GM18868 (cell line): ENCODE data around the gene ATP1A3.
"Not testable (repeated sequence)": the region's sequence is repeated elsewhere in the genome, so short reads cannot be mapped to it uniquely, and the experiment has no call there.

ENCODE experiments used
- ATAC-seq: cut with Tn5 transposase; IDR thresholded peaks from one replicate; pipeline ENCODE4 v1.9.1; 2021; ENCODE audit warnings: mild to moderate bottlenecking, moderate library complexity; ENCODE audit not compliant: unreplicated experiment

ATP1A3 gene

GRCh38 chr19:41955521-41955920, 38.5 kb downstream of the ATP1A3 start:
- ATAC-seq = no peak

DNA sequence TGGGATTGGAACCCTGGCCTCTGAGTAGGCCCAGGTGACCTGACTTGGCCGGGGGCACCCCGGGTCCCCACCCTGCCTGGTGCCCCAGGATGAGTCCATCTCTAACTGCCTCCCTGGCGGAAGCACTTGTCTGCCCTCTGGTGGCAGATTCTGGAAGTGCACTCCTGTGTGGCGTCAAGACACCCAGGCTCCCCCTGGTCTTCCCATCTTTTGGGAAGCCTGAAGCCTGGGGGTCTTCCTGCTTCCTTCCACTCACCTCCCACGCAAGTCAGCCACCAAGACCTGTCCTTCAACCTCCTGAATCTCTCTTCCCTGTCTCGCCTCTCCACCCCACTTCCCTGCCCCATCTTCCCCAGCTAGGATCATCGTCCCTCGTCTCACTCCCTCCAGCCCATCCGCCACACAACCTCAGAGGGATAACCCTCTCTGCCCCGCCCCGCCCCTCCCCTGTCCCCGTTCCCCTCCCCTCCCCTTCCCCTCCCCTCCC, 42.3 kb downstream of the ATP1A3 start:
- ATAC-seq = no peak

DNA sequence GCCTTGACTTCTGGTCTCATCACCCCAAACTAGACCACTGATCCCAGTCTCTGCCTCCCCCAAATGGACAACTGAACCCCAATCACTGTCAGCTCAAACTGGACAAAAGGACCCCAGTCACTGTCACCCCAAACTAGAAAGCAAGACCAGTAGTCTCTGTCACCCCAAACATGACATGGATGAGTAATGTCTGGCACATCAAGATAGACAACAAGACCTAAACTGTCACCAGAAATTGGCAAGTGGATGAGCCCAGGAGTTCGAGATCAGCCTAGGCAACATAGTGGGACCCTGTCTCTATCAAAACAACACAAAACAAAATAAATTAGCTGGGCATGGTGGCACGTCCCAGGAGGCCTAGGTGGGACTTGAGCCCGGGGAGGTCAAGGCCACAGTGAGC, 46.9 kb downstream of the ATP1A3 start:
- no peak for ATAC-seq

- ATAC-seq = peak; percentile 65
Measured at GRCh38 chr19:41945135-41945766, 48.8 kb downstream of the ATP1A3 start.

- ATAC-seq = no peak
Measured at GRCh38 chr19:41944336-41944735, 49.7 kb downstream of the ATP1A3 start.

DNA sequence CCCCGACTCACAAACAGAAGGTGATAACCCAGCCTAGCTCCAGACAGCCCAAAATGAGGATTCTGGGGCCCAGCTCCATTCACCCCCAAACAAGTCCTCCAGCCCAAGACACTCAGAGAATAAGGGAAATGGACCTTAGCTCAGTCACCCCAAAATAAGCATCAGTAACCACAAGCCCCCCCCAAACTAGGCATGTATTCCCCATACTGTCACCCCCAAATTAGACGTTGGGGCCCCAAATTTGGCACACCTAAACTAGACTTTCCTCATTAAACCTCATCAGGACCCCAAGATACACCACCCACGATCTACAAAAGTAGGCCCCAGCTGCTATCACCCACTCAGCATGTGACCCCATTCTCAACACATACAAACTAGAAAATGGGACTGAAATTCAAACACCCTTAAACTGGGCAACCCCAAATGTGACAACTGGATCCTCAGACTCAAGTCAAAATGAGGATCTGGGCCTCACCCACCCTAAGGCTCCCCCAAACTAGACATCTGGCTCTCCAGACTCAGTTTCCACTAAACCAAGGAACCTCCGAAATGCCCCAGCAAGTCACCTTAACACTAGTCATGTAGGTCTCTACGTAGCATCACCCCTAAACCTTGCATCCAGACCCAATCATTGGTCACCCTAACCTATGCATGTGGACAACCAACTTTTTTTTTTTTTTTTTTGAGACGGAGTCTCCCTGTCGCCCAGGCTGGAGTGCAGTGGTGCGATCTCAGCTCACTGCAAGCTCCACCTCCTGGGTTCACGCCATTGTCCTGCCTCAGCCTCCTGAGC, 52.4 kb downstream of the ATP1A3 start:
- ATAC-seq = no peak

DNA sequence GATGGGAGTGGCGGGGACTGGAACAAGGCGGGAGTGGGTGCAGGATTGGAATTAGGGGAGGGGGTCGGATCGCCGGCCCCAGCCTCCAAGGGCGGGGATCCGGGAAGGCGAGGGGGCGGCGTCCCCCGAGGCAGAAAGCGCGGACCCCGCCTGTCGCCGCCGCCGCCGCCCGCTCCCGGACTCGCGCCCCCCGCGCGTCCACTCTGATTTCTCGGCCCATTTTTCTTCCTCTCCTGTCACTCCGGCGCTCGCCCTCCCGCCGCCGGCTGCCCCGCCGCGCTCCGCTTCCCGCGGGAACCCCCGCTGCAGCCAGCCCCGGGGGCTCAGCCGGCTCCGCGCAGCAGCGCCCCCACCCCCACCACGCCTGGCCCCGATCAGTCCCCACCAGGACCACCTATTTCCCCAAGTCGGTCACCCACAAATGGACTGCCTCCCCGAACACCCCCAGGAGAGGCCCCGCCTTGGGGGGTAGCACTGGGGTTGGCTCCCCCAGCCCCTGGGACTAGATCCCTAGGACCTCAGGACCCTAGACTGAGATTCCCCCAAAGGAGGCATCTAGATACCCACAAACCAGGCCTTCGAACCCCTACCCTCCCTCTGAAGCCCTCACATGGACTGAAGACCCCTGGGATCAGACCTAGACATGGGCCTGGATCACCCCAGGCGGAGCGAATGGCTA, 53.2 kb downstream of the ATP1A3 start:
- ATAC-seq = no peak

DNA sequence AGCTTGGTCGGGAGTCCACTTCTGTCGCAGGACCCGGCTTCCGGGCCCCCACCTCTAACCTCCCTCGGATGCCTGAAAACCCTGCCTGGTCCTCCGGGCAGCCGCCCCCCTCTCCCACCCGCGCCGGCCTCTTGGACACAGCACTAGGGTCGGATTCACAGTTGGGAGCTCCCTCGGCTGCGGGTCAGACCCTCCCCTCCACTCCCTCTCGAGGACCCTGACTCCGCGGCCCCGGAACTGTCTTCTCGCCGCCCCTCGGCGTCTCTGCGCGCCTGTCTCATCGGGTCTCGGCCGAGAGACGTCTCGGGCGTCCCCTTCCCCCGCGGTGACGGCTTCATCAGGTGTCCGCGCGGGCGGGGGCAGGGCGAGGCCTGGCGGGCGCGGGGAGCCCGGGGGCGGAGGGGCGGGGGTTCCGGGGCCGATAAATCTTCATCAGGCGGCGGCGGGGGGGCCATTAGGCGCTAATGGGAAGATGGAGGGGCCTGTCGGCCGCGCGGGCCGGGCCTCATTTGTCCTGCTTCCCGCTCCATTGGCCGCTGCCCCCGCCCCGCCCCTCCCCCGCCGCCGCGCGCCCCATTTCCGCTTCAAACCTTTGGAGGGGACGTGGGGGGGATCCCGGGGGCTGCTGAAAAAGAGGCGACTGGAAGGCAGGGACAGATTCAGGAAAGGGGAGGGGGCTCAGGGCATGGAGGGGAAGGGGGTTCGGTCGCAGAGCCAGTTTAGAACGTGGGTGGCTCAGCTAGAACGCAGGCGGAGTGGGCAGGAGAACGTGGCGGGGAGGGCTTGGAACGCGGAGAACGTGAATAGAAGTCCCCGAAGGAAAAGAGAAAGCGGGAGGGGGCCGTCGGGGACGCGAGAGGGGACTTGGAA, 53.9 kb downstream of the ATP1A3 start:
- no peak for ATAC-seq

DNA sequence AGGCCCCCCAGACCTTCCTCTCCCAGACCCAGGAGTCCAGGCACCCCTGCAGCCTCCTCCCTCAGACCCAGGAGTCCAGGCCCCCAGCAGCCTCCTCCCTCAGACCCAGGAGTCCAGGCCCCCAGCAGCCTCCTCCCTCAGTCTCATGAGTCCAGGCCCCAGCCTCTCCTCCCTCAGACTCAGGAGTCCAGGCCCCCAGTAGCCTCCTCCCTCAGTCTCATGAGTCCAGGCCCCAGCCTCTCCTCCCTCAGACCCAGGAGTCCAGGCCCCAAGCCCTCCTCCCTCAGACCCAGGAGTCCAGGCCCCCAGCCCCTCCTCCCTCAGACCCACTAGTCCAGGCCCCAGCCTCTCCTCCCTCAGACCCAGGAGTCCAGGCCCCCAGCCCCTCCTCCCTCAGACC, 54.8 kb downstream of the ATP1A3 start:
- ATAC-seq = not testable (repeated sequence)

DNA sequence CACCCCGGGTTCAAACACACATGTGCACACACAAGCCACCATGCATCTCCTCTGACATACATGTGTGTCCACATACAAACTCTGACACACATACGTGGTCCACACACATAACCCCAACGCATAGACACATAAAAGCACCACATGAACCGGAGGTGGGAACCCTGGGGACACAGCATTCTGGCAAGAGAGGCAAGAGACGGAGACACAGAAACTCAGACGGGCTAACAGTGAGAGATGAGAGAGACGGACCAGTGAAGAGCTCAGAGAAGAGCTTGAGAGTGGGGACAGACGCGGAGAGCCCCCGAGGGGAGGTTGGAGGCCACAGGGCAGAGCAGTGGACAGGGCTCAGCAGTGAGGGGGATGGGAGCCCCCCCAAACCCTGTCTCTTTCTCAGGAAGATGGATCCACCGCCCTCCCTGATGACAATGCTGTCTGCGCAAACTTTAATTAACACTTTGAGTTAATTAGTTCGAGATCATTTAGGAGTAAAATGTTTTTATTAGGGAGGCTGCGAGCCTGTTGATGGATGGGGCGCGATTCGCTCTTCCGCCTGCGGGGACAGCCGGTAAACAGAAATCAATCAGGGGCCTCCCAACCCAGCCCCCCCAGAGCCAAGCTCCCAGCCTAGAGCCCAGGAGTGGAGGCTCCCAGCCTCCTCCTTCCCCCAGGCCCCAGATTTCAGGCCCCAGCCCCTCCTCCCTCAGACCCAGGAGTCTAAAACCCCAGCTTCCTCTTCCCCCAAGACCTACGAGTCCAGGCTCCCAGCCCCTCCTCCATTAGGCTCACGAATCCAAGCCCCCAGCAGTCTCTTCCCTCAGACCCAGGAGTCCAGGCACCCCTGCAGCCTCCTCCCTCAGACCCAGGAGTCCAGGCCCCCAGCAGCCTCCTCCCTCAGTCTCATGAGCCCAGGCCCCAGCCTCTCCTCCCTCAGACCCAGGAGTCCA, 56.2 kb downstream of the ATP1A3 start:
- no peak for ATAC-seq

DNA sequence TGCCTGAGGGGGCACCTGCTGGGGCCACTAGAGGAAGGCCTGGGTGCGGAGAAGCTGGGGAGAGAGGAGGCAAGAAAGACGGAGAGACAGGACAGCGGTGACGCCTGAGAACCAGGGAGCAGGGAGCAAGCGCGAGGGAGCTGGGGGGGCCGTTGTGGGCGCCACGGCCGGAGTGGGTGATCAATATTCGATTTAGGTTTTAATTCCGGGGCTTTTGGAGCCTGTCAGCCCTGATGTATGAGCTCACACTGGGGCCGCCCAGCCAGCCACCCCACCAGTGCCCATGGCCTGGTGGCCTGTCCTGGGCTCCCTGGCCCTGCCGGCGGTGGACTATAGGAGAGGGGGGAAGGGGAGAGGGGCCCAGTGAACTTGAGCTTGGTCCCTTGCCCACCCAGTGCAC, 57.1 kb downstream of the ATP1A3 start:
- no peak for ATAC-seq

- no peak for ATAC-seq
Measured at GRCh38 chr19:41936416-41936850, 57.6 kb downstream of the ATP1A3 start.

DNA sequence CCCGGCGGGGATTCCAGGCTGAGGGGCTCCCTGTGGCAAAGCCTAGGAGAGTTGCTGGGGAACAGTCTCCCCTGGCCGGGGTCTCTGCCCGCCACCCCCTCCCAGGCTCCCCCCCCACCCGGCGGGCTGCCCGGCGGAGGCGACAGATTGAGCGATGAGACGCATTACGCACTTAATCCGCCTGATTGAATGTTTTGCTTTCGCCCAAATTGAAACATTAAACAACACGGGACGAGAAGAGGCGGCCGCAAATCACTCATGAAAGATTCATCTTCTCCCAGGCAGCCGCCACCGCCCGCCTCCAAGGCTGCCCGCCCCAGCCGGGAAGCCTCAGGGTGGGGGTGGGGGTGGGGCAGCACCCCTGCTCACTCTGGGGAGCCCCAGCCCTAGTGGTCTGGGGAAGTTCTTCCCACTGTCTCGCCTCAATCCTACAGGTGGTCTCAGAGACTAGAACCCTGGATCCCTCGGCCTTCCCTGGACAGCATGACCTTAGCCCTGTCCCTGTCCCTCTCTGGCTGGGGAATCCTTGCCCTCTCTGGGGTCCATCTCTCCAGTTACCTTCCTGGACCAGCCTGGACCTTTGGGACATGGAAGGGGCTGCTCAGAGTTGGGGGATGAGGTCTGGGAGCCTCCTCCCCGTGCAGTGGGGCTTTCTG, 58.1 kb downstream of the ATP1A3 start:
- no peak for ATAC-seq

GRCh38 chr19:41934849-41935374, 59.1 kb downstream of the ATP1A3 start:
- peak; percentile 43 for ATAC-seq

GRCh38 chr19:41933693-41934426, 60.2 kb downstream of the ATP1A3 start:
- ATAC-seq = no peak

GRCh38 chr19:41932720-41933332, 61.2 kb downstream of the ATP1A3 start:
- no peak for ATAC-seq

- ATAC-seq = no peak
Measured at GRCh38 chr19:41932259-41932719, 61.7 kb downstream of the ATP1A3 start.
